ENCODE results near the gene RPL10.

The RPL10 gene

DNA sequence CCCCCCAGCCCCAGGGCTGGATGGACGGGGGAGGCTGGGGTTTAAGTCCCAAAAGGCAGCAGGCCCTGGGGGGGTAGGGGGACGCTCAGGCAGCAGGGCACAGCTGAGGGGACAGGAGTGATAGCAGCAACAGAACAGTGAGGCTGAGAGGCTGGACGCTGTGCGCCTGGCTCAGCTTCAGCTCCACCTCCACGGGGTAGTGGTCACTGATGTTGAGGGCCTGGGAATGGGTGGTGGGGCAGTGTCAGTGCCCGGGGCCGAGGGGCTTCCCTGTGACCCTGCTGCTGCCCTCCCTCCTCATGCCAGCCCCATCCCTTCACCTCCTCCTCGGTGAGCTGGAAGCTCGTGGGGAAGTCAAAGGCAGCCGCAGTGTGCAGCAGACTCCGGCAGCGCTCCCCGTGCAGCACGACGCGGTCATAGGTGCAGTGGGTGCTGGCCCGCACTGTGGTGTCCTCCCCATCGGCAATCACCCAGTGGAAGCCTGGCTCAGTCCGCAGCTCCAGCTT is 4.5 kb downstream of the RPL10 start:
- no peak overlapping the region; a peak in 1 of 22 replicates for H3K27ac ChIP-seq
- no peak overlapping the region for H3K4me3 ChIP-seq
- H4K20me1 ChIP-seq = peaks cover 36 to 64% (median 46%) of the 10 kb centered on the region in 11 experiments; a peak in 21 of 22 replicates
- no peak for TF ChIP-seq Cebpa-rat (IDR thresholded peaks at IDR 0.05)
- peaks cover 0 to 46% (median 17%) of the 10 kb centered on the region in 11 experiments; a peak in 17 of 22 replicates for H3K27me3 ChIP-seq
- no peak overlapping the region for H3K9ac ChIP-seq
- peaks cover 22 to 34% (median 24%) of the 10 kb centered on the region in 11 experiments for H3K36me3 ChIP-seq
- H3K9me3 ChIP-seq (replicated peaks in 1 of 11) = peaks cover 11 to 24% (median 19%) of the 10 kb centered on the region in 11 experiments; a peak in 19 of 22 replicates
- H3K4me2 ChIP-seq = no peak overlapping the region
- H3K4me1 ChIP-seq = peaks cover 0 to 20% (median 7%) of the 10 kb centered on the region in 10 experiments; a peak in 13 of 20 replicates

DNA sequence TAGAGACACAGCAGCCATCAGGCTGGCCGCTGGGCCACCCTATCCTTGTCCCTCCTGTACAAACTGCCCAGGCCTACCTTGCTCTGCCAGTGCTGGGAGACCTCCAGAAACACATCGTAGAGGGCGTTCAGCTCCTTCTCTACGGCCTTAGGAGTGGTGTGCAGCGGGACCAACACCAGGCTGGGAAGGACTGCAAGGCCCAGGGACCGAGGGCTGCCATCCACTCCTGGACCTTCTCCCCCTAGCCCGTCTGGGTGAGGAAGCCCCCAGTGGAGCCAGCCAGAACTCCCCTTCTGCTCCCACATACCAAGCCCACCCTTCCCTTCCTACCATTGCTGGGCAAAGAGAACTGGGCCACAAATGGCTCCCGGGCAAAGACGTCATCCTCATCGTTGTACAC is 5.0 kb downstream of the RPL10 start:
- H3K4me2 ChIP-seq = no peak overlapping the region
- no peak overlapping the region for H3K9ac ChIP-seq
- no peak for TF ChIP-seq Cebpa-rat (IDR thresholded peaks at IDR 0.05)
- H3K9me3 ChIP-seq (replicated peaks in 1 of 11) = peaks cover 6 to 19% (median 13%) of the 10 kb centered on the region in 11 experiments; a peak in 18 of 22 replicates
- peaks cover 22 to 34% (median 24%) of the 10 kb centered on the region in 11 experiments for H3K36me3 ChIP-seq
- peaks cover 0 to 50% (median 19%) of the 10 kb centered on the region in 11 experiments; a peak in 17 of 22 replicates for H3K27me3 ChIP-seq
- peaks cover 2 to 26% (median 10%) of the 10 kb centered on the region in 10 experiments; a peak in 18 of 20 replicates for H3K4me1 ChIP-seq
- H3K27ac ChIP-seq = no peak overlapping the region
- peaks cover 36 to 64% (median 46%) of the 10 kb centered on the region in 11 experiments; a peak in 21 of 22 replicates for H4K20me1 ChIP-seq
- H3K4me3 ChIP-seq = no peak overlapping the region

DNA sequence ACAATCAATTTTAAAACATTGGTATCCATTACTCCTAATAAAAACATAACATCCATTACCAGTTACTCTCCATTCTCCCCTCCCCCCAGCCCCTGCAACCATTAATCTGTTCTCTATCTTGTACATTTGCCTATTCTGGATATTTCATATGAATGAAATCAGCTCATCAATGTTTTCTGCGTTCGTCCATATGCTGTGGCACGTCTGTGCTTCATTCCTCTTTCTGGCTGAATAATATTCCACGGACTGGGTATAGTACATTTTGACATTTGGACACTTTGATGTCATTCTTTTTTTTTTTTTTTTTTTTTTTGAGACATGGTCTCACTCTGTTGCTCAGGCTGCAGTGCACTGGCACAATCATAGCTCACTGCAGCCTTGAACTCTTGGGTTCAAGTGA is 5.7 kb downstream of the RPL10 start:
- Histone ChIP-seq H3K9ac (no peak overlapping the region), H3K27me3 (peaks cover 0 to 57% (median 22%) of the 10 kb centered on the region in 11 experiments; a peak in 17 of 22 replicates), H3K4me1 (peaks cover 9 to 29% (median 16%) of the 10 kb centered on the region in 10 experiments; a peak in 19 of 20 replicates), H4K20me1 (peaks cover 34 to 64% (median 46%) of the 10 kb centered on the region in 11 experiments; a peak in 21 of 22 replicates), H3K9me3 (replicated peaks in 1 of 11) (peaks cover 0 to 12% (median 7%) of the 10 kb centered on the region in 11 experiments; a peak in 15 of 22 replicates), H3K4me2 (no peak overlapping the region), H3K4me3 (no peak overlapping the region), H3K27ac (no peak overlapping the region), H3K36me3 (peaks cover 22 to 34% (median 24%) of the 10 kb centered on the region in 11 experiments)
- no peak for TF ChIP-seq Cebpa-rat (IDR thresholded peaks at IDR 0.05)

DNA sequence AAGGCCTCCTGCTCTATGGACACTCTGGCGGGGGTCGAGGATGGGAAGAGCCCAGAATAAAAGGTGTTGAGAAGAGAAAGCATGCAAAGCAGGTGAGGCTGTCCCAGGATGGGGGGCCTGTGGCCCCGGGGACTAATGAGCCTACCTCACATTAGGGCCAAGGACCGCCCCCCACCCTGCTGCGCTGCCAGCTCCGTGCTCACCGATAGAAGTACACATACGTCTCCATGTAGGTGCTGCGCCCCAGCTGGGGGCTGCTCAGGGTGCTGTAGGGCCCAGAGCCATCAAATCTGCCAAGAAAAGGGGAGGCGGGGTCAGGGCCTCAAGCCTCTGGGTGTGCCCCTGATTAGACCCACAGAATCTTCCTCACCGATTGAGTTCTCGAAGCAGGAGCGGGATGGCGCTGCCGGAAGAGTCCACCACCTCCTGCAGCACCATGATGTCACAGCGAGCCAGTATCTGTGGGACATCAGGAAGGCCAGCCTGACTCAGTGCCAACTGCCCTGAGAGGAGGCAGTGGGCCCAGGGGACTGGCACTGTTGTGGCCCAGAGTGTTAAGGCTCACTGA is 6.5 kb downstream of the RPL10 start:
- peaks cover 0 to 54% (median 22%) of the 10 kb centered on the region in 11 experiments; a peak in 17 of 22 replicates for H3K27me3 ChIP-seq
- H3K9me3 ChIP-seq (replicated peaks in 1 of 11) = peaks cover 0 to 10% (median 0%) of the 10 kb centered on the region in 11 experiments; a peak in 5 of 22 replicates
- H3K9ac ChIP-seq = no peak overlapping the region
- no peak overlapping the region for H3K4me3 ChIP-seq
- TF ChIP-seq Cebpa-rat (IDR thresholded peaks at IDR 0.05) = no peak
- no peak overlapping the region for H3K4me2 ChIP-seq
- H3K27ac ChIP-seq = no peak overlapping the region
- H3K36me3 ChIP-seq = peaks cover 13 to 26% (median 16%) of the 10 kb centered on the region in 11 experiments
- peaks cover 12 to 33% (median 19%) of the 10 kb centered on the region in 10 experiments; a peak in 19 of 20 replicates for H3K4me1 ChIP-seq
- H4K20me1 ChIP-seq = peaks cover 26 to 55% (median 38%) of the 10 kb centered on the region in 11 experiments; a peak in 21 of 22 replicates

DNA sequence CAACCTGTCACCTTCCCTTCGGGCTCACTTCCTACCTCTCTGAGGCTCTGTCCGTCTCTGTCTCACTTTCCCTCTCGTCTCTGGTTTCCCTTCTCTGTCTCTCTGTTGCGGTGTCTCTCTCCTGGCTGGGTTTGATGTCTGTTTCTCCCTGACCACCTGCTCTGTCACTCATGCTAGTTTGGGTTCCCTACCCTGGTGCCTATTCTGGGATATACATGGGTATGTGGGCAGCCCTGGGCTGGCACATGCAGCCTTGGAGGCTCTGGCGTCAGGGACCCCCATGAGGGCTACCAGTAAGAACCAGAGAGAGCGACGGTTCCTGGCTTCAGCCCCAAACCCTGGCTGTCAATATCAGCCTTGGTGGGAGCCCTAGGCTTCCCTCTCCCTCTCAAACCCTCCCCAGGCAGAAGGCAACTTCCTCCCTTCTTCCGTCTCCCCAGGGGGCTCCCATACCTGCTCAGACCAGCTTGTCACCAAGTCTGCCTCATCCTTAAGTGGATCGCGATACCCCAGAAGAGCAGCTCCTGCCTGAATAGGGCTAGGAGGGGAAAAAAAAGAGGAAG is 10.6 kb downstream of the RPL10 start:
- Histone ChIP-seq H4K20me1 (peaks cover 0 to 21% (median 0%) of the 10 kb centered on the region in 11 experiments; a peak in 6 of 22 replicates), H3K9ac (peak overlapping the region; percentile 63 to 81 (median 75)), H3K27me3 (peaks cover 0 to 33% (median 7%) of the 10 kb centered on the region in 11 experiments; a peak in 14 of 22 replicates), H3K4me2 (peak overlapping the region; percentile 79 to 91 (median 87)), H3K4me1 (peaks cover 30 to 43% (median 36%) of the 10 kb centered on the region in 10 experiments), H3K4me3 (peak overlapping the region; percentile 47 to 69 (median 56)), H3K36me3 (peaks cover 0 to 14% (median 2%) of the 10 kb centered on the region in 11 experiments; a peak in 4 of 22 replicates), H3K9me3 (replicated peaks in 1 of 11) (peaks cover 0 to 31% (median 13%) of the 10 kb centered on the region in 11 experiments; a peak in 17 of 22 replicates), H3K27ac (peak overlapping the region in 10 of 11 experiments; percentile 11 to 88 (median 67); a peak in 21 of 22 replicates)
- TF ChIP-seq Cebpa-rat (IDR thresholded peaks at IDR 0.05) = no peak

DNA sequence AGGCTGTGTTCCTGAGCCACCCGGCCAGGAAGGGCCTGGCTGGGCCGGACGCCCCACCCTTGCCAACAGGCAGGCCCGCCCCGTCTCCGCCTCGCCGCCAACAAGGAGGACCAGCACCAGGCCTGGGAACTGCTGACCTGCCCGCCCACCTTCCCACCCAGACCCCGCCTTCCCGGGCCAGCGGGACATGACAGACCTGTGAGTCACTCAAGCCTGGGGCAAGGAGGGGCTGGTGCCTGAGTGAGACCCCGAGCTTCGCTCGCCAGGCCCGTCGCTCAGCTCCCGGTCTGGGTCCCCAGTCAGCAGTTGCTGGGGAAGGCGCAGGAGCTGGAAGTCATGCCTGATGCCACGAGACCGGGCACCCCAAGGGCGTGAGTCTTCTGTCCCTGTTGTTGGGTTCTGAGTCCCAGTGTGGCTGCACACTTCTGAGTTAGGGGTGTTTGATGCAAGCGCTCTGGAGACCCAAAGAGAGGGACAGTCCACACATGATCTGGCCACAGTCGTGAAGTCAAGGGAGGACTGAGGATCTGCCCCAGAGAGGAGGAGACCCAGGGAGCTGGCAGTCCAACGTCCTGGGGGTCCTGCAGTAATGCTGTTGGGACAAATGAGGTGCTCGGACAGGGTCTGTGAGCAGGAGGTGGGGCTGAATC is 11.2 kb downstream of the RPL10 start, which contains the start of gene DNASE1L1:
Gene DNASE1L1 (minus strand): TSS at position 33 of the 650 bp plus-strand sequence. CDS start 3,686 bp downstream, outside the sequence.
- no peak for TF ChIP-seq Cebpa-rat (IDR thresholded peaks at IDR 0.05)
- Histone ChIP-seq H3K27ac (peak within 1 kb of the TSS in 10 of 11 experiments; percentile 11 to 88 (median 67); a peak in 21 of 22 replicates), H3K9ac (peak within 1 kb of the TSS; percentile 63 to 81 (median 75)), H3K4me2 (peak within 1 kb of the TSS; percentile 79 to 91 (median 87)), H3K9me3 (replicated peaks in 1 of 11) (peaks cover 0 to 27% (median 13%) of the 10 kb centered on the region in 11 experiments; a peak in 17 of 22 replicates), H3K36me3 (peaks cover 0 to 17% (median 4%) of the 10 kb centered on the region in 11 experiments; a peak in 4 of 22 replicates), H3K27me3 (peaks cover 0 to 37% (median 7%) of the 10 kb centered on the region in 11 experiments; a peak in 14 of 22 replicates), H3K4me3 (peak within 1 kb of the TSS; percentile 47 to 69 (median 56)), H4K20me1 (peaks cover 0 to 19% (median 0%) of the 10 kb centered on the region in 11 experiments; a peak in 5 of 22 replicates), H3K4me1 (peaks cover 30 to 43% (median 36%) of the 10 kb centered on the region in 10 experiments)

DNA sequence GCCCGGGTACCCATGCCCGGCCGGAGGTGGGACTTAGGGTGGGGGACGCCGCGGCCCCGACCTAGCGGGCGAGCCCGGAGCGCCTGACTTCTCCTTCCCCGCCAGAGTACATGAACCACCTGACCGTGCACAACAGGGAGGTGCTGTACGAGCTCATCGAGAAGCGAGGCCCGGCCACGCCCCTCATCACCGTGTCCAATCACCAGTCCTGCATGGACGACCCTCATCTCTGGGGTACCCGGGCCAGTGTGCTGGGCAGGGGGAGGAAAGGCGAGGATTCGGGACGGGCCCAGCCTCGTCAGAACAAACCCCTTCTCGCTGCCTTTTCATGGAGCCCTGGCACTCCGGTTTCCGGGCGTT is 13.8 kb downstream of the RPL10 start:
- TF ChIP-seq Cebpa-rat (IDR thresholded peaks at IDR 0.05) = no peak
- H3K27ac ChIP-seq = peak overlapping the region; percentile 64 to 89 (median 86)
- peaks cover 0 to 9% (median 0%) of the 10 kb centered on the region in 11 experiments; a peak in 1 of 22 replicates for H4K20me1 ChIP-seq

More for the DNA sequence above, 13.8 kb downstream of the RPL10 start:
- Histone ChIP-seq H3K4me1 (peaks cover 30 to 39% (median 35%) of the 10 kb centered on the region in 10 experiments), H3K9me3 (replicated peaks in 1 of 11) (peaks cover 0 to 27% (median 13%) of the 10 kb centered on the region in 11 experiments; a peak in 17 of 22 replicates), H3K4me3 (peak overlapping the region; percentile 67 to 82 (median 78)), H3K36me3 (peaks cover 0 to 20% (median 4%) of the 10 kb centered on the region in 11 experiments; a peak in 5 of 22 replicates), H3K9ac (peak overlapping the region; percentile 79 to 92 (median 84)), H3K27me3 (peaks cover under 1 to 37% (median 9%) of the 10 kb centered on the region in 11 experiments; a peak in 15 of 22 replicates), H3K4me2 (peak overlapping the region; percentile 79 to 91 (median 88))
